ENCODE results near the gene DECR2. TPM values are rescaled to one million over a fixed set of nuclear protein-coding genes. Genes with fewer than 3 reads are reported as not detected.
A peak's percentile ranks its signal among the peaks of the same experiment; 100 is the strongest.

The DECR2 gene
- total and polyA plus RNA-seq, 9 of the 15 experiments (the other 6 are each of a cell fraction or from before 2014, with no cell fraction given) = 1.0 to 31.9 (median 10.3) TPM

DNA sequence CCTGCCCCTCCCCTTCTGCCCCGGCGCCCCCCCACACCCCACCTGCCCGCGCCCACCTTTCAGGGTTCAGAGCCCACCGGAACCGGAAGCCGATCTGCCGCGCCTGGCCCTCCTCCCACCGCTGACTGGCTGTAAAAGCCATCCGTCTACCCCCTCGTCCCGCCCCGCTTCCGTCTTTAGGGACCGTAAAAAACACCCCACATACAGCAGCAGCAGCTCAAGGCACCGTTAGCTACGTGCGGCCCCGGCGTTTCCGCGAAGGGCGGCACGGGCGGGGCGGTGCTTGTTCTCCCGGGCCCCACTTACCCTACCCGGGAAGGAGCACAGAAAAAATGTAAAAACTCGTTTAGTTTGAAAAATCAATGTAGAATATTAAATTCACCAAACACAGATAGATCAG lies 31.2 kb upstream of the DECR2 start, which contains the start of gene MRPL28 (continued):
- TF ChIP-seq, protein P1, sequence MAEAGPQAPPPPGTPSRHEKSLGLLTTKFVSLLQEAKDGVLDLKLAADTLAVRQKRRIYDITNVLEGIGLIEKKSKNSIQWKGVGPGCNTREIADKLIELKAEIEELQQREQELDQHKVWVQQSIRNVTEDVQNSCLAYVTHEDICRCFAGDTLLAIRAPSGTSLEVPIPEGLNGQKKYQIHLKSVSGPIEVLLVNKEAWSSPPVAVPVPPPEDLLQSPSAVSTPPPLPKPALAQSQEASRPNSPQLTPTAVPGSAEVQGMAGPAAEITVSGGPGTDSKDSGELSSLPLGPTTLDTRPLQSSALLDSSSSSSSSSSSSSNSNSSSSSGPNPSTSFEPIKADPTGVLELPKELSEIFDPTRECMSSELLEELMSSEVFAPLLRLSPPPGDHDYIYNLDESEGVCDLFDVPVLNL (CRISPR knock-in tag; IDR thresholded peaks at IDR 0.05; ENCODE audit: low read depth) = no peak
- no peak for TF ChIP-seq ZNF347 (CRISPR knock-in tag; IDR thresholded peaks at IDR 0.05; ENCODE audit: low read depth)
- peak; percentile 93 for TF ChIP-seq GABPB1 (CRISPR knock-in tag; IDR thresholded peaks at IDR 0.05)
- TF ChIP-seq TGIF2 (CRISPR knock-in tag; IDR thresholded peaks at IDR 0.05) = no peak
- peak; percentile 68 for TF ChIP-seq NEUROD1 (IDR thresholded peaks at IDR 0.05; ENCODE audit: borderline replicate concordance, low read depth, low read length, partially characterized antibody)
- TF ChIP-seq, protein P2, sequence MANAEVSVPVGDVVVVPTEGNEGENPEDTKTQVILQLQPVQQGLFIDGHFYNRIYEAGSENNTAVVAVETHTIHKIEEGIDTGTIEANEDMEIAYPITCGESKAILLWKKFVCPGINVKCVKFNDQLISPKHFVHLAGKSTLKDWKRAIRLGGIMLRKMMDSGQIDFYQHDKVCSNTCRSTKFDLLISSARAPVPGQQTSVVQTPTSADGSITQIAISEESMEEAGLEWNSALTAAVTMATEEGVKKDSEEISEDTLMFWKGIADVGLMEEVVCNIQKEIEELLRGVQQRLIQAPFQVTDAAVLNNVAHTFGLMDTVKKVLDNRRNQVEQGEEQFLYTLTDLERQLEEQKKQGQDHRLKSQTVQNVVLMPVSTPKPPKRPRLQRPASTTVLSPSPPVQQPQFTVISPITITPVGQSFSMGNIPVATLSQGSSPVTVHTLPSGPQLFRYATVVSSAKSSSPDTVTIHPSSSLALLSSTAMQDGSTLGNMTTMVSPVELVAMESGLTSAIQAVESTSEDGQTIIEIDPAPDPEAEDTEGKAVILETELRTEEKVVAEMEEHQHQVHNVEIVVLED (CRISPR knock-in tag; IDR thresholded peaks at IDR 0.05) = no peak
- peak; percentile 63 for TF ChIP-seq ATF7 (IDR thresholded peaks at IDR 0.05)
- no peak for TF ChIP-seq FOSL1 (tag; conservative IDR thresholded peaks at IDR 0.05)
- TF ChIP-seq, protein P3, sequence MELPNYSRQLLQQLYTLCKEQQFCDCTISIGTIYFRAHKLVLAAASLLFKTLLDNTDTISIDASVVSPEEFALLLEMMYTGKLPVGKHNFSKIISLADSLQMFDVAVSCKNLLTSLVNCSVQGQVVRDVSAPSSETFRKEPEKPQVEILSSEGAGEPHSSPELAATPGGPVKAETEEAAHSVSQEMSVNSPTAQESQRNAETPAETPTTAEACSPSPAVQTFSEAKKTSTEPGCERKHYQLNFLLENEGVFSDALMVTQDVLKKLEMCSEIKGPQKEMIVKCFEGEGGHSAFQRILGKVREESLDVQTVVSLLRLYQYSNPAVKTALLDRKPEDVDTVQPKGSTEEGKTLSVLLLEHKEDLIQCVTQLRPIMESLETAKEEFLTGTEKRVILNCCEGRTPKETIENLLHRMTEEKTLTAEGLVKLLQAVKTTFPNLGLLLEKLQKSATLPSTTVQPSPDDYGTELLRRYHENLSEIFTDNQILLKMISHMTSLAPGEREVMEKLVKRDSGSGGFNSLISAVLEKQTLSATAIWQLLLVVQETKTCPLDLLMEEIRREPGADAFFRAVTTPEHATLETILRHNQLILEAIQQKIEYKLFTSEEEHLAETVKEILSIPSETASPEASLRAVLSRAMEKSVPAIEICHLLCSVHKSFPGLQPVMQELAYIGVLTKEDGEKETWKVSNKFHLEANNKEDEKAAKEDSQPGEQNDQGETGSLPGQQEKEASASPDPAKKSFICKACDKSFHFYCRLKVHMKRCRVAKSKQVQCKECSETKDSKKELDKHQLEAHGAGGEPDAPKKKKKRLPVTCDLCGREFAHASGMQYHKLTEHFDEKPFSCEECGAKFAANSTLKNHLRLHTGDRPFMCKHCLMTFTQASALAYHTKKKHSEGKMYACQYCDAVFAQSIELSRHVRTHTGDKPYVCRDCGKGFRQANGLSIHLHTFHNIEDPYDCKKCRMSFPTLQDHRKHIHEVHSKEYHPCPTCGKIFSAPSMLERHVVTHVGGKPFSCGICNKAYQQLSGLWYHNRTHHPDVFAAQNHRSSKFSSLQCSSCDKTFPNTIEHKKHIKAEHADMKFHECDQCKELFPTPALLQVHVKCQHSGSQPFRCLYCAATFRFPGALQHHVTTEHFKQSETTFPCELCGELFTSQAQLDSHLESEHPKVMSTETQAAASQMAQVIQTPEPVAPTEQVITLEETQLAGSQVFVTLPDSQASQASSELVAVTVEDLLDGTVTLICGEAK (IDR thresholded peaks at IDR 0.05) = peak; percentile 97
- TF ChIP-seq, protein P3 (CRISPR knock-in tag; IDR thresholded peaks at IDR 0.05) = no peak
- TF ChIP-seq CBX5 (IDR thresholded peaks at IDR 0.05; ENCODE audit: borderline replicate concordance, low read depth) = no peak
- no peak for TF ChIP-seq PTBP1 (IDR thresholded peaks at IDR 0.05; ENCODE audit: low read depth, low read length)
- TF ChIP-seq, protein P4, sequence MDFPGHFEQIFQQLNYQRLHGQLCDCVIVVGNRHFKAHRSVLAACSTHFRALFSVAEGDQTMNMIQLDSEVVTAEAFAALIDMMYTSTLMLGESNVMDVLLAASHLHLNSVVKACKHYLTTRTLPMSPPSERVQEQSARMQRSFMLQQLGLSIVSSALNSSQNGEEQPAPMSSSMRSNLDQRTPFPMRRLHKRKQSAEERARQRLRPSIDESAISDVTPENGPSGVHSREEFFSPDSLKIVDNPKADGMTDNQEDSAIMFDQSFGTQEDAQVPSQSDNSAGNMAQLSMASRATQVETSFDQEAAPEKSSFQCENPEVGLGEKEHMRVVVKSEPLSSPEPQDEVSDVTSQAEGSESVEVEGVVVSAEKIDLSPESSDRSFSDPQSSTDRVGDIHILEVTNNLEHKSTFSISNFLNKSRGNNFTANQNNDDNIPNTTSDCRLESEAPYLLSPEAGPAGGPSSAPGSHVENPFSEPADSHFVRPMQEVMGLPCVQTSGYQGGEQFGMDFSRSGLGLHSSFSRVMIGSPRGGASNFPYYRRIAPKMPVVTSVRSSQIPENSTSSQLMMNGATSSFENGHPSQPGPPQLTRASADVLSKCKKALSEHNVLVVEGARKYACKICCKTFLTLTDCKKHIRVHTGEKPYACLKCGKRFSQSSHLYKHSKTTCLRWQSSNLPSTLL (IDR thresholded peaks at IDR 0.05) = no peak

Measured in K562 (cell line).